ENCODE measurements around the gene ANXA6.

The ANXA6 gene

DNA sequence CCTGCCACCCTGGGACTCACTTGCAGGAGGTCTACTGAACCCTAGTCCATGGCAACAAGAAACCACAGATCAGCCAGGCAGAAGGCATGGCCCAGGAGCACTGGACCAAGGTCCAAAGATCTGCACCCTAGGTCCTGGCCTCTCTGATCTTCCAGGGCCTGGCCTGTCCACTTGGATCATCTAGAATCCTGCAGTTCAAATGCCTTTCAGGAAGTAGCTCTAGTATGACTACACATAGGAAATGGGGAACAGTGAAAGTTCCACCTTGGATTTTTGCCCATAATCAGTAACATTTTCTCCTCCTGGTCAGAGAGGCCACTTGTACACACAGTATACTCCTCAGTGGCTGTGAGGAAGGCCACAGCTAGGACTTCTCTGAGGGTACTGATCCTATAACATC, 11.5 kb downstream of the ANXA6 start:
- no peak for ATAC-seq
- TF ChIP-seq TSHZ2 (CRISPR knock-in tag; IDR thresholded peaks at IDR 0.05): no peak
- no peak for TF ChIP-seq BACH2 (CRISPR knock-in tag; IDR thresholded peaks at IDR 0.05; ENCODE audit: borderline replicate concordance)
- TF ChIP-seq ESRRG (CRISPR knock-in tag; IDR thresholded peaks at IDR 0.05): no peak

DNA sequence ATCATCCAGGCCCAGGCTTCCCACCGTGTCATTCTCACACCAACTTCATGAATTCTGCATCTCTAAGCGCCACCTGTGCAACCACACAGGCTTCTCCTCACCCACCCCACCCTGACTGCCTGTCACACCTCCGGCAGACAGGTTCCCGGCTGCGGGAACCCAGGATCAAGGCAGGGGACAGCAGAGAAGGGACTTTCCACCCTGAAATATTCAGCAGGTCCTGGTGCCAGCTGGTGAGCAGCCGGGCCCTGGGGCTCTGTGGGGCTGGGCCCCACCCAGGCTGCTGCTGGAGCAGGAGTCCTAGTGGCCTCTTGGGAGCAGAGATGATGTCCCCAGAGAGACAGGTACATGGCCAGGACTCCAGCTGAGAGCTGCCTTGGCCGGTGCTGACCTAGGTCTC, 12.7 kb downstream of the ANXA6 start:
- no peak for TF ChIP-seq RARB (CRISPR knock-in tag; IDR thresholded peaks at IDR 0.05)
- TF ChIP-seq ESRRG (CRISPR knock-in tag; IDR thresholded peaks at IDR 0.05): no peak
- no peak for TF ChIP-seq TOX (CRISPR knock-in tag; IDR thresholded peaks at IDR 0.05; ENCODE audit: borderline replicate concordance)
- TF ChIP-seq ZFP3 (CRISPR knock-in tag; IDR thresholded peaks at IDR 0.05): no peak
- TF ChIP-seq, protein P1, sequence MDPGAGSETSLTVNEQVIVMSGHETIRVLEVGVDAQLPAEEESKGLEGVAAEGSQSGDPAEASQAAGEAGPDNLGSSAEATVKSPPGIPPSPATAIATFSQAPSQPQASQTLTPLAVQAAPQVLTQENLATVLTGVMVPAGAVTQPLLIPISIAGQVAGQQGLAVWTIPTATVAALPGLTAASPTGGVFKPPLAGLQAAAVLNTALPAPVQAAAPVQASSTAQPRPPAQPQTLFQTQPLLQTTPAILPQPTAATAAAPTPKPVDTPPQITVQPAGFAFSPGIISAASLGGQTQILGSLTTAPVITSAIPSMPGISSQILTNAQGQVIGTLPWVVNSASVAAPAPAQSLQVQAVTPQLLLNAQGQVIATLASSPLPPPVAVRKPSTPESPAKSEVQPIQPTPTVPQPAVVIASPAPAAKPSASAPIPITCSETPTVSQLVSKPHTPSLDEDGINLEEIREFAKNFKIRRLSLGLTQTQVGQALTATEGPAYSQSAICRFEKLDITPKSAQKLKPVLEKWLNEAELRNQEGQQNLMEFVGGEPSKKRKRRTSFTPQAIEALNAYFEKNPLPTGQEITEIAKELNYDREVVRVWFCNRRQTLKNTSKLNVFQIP (CRISPR knock-in tag; IDR thresholded peaks at IDR 0.05; ENCODE audit: borderline replicate concordance, low read depth): no peak
- TF ChIP-seq ZC3H10 (CRISPR knock-in tag; IDR thresholded peaks at IDR 0.05): no peak
- no peak for TF ChIP-seq ZNF8 (CRISPR knock-in tag; IDR thresholded peaks at IDR 0.05)
- TF ChIP-seq CSDC2 (CRISPR knock-in tag; IDR thresholded peaks at IDR 0.05): no peak
- TF ChIP-seq BACH2 (CRISPR knock-in tag; IDR thresholded peaks at IDR 0.05; ENCODE audit: borderline replicate concordance): no peak
- TF ChIP-seq GLIS3 (CRISPR knock-in tag; IDR thresholded peaks at IDR 0.05): no peak
- no peak for TF ChIP-seq PPARA (CRISPR knock-in tag; IDR thresholded peaks at IDR 0.05; ENCODE audit: borderline replicate concordance)
- TF ChIP-seq OSR1 (CRISPR knock-in tag; IDR thresholded peaks at IDR 0.05): no peak
- TF ChIP-seq ARNTL (CRISPR knock-in tag; IDR thresholded peaks at IDR 0.05; ENCODE audit: borderline replicate concordance, low read depth): no peak
- ATAC-seq: no peak

- TF ChIP-seq ESRRG (CRISPR knock-in tag; IDR thresholded peaks at IDR 0.05): no peak
- no peak for TF ChIP-seq ZNF565 (CRISPR knock-in tag; conservative IDR thresholded peaks at IDR 0.05; ENCODE audit: low read depth)
- no peak for TF ChIP-seq SNAI2 (CRISPR knock-in tag; IDR thresholded peaks at IDR 0.05)
- TF ChIP-seq ARNTL (CRISPR knock-in tag; IDR thresholded peaks at IDR 0.05; ENCODE audit: borderline replicate concordance, low read depth): no peak
- TF ChIP-seq PPARA (CRISPR knock-in tag; IDR thresholded peaks at IDR 0.05; ENCODE audit: borderline replicate concordance): no peak
- TF ChIP-seq, protein P1 (CRISPR knock-in tag; IDR thresholded peaks at IDR 0.05; ENCODE audit: borderline replicate concordance, low read depth): no peak
- no peak for TF ChIP-seq TSHZ2 (CRISPR knock-in tag; IDR thresholded peaks at IDR 0.05)
- TF ChIP-seq ZNF70 (CRISPR knock-in tag; IDR thresholded peaks at IDR 0.05): no peak
- TF ChIP-seq OSR1 (CRISPR knock-in tag; IDR thresholded peaks at IDR 0.05): no peak
- TF ChIP-seq, protein P2, sequence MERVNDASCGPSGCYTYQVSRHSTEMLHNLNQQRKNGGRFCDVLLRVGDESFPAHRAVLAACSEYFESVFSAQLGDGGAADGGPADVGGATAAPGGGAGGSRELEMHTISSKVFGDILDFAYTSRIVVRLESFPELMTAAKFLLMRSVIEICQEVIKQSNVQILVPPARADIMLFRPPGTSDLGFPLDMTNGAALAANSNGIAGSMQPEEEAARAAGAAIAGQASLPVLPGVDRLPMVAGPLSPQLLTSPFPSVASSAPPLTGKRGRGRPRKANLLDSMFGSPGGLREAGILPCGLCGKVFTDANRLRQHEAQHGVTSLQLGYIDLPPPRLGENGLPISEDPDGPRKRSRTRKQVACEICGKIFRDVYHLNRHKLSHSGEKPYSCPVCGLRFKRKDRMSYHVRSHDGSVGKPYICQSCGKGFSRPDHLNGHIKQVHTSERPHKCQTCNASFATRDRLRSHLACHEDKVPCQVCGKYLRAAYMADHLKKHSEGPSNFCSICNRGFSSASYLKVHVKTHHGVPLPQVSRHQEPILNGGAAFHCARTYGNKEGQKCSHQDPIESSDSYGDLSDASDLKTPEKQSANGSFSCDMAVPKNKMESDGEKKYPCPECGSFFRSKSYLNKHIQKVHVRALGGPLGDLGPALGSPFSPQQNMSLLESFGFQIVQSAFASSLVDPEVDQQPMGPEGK (CRISPR knock-in tag; IDR thresholded peaks at IDR 0.05; ENCODE audit: borderline replicate concordance): no peak
- TF ChIP-seq RARB (CRISPR knock-in tag; IDR thresholded peaks at IDR 0.05): no peak
- TF ChIP-seq CSRNP3 (CRISPR knock-in tag; IDR thresholded peaks at IDR 0.05): no peak
- TF ChIP-seq ZFP3 (CRISPR knock-in tag; IDR thresholded peaks at IDR 0.05): no peak
- TF ChIP-seq ZFP30 (CRISPR knock-in tag; IDR thresholded peaks at IDR 0.05): no peak
- no peak for TF ChIP-seq ZC3H10 (CRISPR knock-in tag; IDR thresholded peaks at IDR 0.05)
- TF ChIP-seq GLIS3 (CRISPR knock-in tag; IDR thresholded peaks at IDR 0.05): no peak
- no peak for TF ChIP-seq ISL1 (CRISPR knock-in tag; IDR thresholded peaks at IDR 0.05)
- TF ChIP-seq, protein P3, sequence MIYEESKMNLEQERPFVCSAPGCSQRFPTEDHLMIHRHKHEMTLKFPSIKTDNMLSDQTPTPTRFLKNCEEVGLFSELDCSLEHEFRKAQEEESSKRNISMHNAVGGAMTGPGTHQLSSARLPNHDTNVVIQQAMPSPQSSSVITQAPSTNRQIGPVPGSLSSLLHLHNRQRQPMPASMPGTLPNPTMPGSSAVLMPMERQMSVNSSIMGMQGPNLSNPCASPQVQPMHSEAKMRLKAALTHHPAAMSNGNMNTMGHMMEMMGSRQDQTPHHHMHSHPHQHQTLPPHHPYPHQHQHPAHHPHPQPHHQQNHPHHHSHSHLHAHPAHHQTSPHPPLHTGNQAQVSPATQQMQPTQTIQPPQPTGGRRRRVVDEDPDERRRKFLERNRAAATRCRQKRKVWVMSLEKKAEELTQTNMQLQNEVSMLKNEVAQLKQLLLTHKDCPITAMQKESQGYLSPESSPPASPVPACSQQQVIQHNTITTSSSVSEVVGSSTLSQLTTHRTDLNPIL (CRISPR knock-in tag; IDR thresholded peaks at IDR 0.05; ENCODE audit: low read depth): no peak
- ATAC-seq: no peak
These were observed 13.3 kb downstream of the ANXA6 start for GRCh38 chr5:151144275-151144674.

All from SK-N-SH treated with all-trans-retinoic acid at 6 μM for 48 hours (cell line).